Urinary bladder (tissue), 4 donors: ENCODE measurements around the gene BUB1. TPM values are rescaled to one million over a fixed set of nuclear protein-coding genes. Genes with fewer than 3 reads are reported as not detected.
"Not testable (repeated sequence)": the region's sequence is repeated elsewhere in the genome, so short reads cannot be mapped to it uniquely, and the experiment has no call there.

Experiments used
- DNase-seq: peaks from one replicate; pipeline ENCODE4 v3.0.0-alpha.2; 2015; ENCODE audit errors: extremely low spot score
- H3K27ac ChIP-seq: one replicate; pipeline ENCODE4 v1.5.1; 2013; ENCODE audit warnings: low read depth, mild to moderate bottlenecking, moderate library complexity
- H3K36me3 ChIP-seq: one replicate; pipeline ENCODE4 v1.6.1; 2013; ENCODE audit warnings: mild to moderate bottlenecking, moderate library complexity; ENCODE audit not compliant: insufficient read depth
- H3K4me1 ChIP-seq: one replicate; pipeline ENCODE4 v1.6.1; 2013; ENCODE audit warnings: mild to moderate bottlenecking, moderate library complexity; ENCODE audit not compliant: insufficient read depth
- H3K4me3 ChIP-seq: one replicate; pipeline ENCODE4 v1.5.1; 2013; ENCODE audit warnings: low read depth, low read length
- WGBS: extraction: QIAGEN DNeasy Blood & Tissue Kit; methylation state at CpG from one replicate; pipeline ENCODE4 v1.1.7; 2013; 5-methylcytosine and 5-hydroxymethylcytosine counted together
- polyA plus RNA-seq: library from polyadenylated mRNA; stranded (reverse); fragments of 200-250 nt; gene quantifications from one replicate; pipeline ENCODE4 v1.2.3, GENCODE V29; 2013
- total RNA-seq: library from RNA; depleted of rRNA; stranded (reverse); fragments of >200 nt; gene quantifications from one replicate; pipeline ENCODE4 v1.2.3, GENCODE V29; 2014
- donor health status: healthy with polysubstance abuse.
- donor health status: healthy.

BUB1 gene
- total and polyA plus RNA-seq, 2 donors = 0.56 to 32.4 TPM

DNA sequence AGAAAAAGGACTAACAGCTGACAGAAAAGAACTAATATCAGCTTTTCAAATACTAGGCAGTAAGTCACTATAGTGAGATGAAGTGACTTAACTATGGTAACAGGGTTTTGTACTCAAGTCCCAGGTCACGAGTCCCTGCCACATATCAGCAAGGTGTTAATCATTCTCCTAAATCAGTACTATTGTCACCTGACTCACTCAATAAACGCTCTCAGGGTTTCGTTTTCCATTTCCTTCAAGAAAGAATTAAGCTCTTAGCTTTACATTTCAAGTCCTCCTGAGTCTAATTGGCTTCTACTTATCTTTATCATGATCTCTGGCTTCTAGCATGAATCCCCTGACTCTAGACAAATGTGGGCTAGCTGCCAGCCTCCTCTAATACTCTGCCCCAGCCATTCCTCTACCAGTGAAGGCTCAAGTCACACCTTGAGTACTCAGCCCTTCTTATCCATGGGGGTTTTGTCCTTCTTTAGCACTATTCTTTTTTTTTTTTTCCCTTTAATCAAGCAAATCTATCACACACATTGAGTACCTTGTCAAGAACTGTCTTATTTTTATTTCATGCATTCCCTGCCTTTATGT, 20.0 kb downstream of the BUB1 start:
- no peak overlapping the region for H3K4me3 ChIP-seq
- no peaks in the 10 kb centered on the region for H3K4me1 ChIP-seq
- no peaks in the 10 kb centered on the region for H3K36me3 ChIP-seq
- DNase-seq = no peak
- H3K27ac ChIP-seq = no peak overlapping the region
- WGBS = 54% methylated on average over 3 of the region's 3 CpGs

DNA sequence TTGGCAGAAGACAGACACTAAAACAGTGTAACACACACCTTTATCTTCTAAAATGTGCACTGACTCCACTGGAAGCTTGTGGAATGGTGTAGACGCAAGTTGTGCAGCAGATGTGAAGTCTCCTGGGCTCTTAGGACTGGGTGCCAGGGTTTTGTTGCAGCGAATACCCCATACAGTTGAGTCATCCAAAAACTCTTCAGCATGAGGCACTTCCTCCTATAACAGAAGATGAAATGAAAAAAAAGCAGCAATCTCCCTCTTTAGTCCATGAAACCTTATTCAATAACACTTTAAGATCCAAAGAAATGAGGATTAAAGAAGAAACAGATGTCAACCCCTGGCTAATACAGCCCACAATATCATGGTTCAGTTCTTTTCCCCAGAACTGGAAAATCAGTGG, 22.2 kb downstream of the BUB1 start:
- no peaks in the 10 kb centered on the region for H3K36me3 ChIP-seq
- no peaks in the 10 kb centered on the region for H3K4me1 ChIP-seq
- H3K27ac ChIP-seq = no peak overlapping the region
- no peak overlapping the region for H3K4me3 ChIP-seq
- WGBS = 94% methylated on average over 2 of the region's 2 CpGs
- DNase-seq = no peak

DNA sequence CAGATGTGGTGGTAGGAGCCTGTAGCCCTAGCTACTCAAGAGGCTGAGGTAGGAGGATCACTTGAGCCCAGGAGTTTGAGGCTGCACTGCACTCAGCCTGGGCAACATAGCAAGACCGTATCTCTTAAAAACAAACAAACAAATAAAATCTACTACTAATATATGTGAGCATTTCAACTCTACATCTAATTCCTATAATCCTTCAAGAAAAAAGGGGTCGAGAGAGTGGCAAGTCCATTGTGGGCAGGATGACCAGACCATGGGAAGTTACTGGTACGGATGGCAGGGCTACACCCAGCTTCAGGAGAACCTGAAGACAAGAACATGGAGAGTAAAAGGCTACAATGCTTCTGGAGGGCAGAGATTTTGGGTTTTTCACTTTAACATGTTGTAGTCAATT, 24.0 kb downstream of the BUB1 start:
- DNase-seq = no peak
- 97% methylated on average over 3 of the region's 3 CpGs for WGBS
- no peaks in the 10 kb centered on the region for H3K36me3 ChIP-seq
- H3K27ac ChIP-seq = no peak overlapping the region
- no peak overlapping the region for H3K4me3 ChIP-seq
- no peaks in the 10 kb centered on the region for H3K4me1 ChIP-seq

DNA sequence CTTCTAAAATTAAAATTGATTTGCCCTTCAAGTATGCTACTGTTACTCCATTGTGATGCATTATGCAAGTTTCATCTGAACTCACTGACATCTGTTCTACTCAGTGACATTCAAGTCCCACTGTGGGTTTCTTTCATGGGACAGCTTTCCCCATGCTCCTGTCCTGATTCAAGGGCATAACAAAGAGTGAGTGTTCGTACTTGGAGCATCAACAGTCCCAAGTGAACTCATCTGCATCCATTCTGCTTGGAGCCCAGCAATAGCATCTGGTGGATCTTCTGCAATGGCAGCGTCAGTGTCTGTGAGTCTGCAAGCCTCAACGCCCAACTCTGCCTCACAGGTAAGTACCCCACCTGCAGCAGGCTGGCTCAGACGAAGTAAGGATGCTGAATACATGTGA, 27.5 kb downstream of the BUB1 start:
- 92% methylated on average over 4 of the region's 4 CpGs for WGBS
- H3K27ac ChIP-seq = no peak overlapping the region
- no peaks in the 10 kb centered on the region for H3K4me1 ChIP-seq
- DNase-seq = no peak
- H3K36me3 ChIP-seq = no peaks in the 10 kb centered on the region
- no peak overlapping the region for H3K4me3 ChIP-seq

DNA sequence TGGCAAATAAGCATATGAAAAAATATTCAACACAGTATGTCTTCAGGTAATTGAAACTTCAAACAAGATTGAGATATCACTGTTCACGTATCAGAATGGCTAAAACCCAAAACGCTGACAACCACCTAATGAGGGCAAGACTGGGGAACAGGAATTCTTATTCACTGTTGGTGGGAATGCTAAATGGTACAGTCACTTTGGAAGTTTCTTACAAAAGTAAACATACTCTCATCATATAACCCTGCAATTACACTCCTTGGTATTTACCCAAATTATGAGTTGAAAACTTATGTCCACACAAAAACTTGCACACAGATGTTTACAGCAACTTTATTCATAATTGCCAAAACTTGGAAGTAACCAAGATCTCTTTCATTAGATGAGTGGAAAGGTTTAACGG, 30.1 kb downstream of the BUB1 start:
- Histone ChIP-seq H3K4me1 (no peaks in the 10 kb centered on the region), H3K4me3 (no peak overlapping the region), H3K36me3 (no peaks in the 10 kb centered on the region), H3K27ac (no peak overlapping the region)
- no peak for DNase-seq
- 94% methylated on average over 3 of the region's 3 CpGs for WGBS

DNA sequence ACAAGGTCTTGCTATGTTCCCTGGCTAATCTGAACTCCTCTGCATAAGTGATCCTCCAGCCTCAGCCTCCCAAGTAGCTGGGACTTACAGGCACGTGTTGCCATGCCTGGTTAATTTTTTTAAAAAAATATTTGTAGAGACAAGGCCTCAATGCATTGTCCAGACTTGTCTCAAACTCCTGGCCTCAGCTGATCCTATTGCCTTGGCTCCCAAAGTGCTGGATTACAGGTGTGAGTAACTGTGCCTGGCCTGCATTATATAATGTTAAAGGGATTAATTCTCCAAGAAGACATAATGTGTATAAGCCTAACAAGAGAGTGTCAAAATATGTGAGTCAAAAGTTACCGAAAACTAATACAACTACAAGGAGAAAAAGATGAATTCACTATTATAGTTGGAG, 32.2 kb downstream of the BUB1 start:
- 95% methylated on average over 2 of the region's 2 CpGs for WGBS
- H3K4me3 ChIP-seq = no peak overlapping the region
- DNase-seq = no peak
- H3K4me1 ChIP-seq = no peaks in the 10 kb centered on the region
- H3K27ac ChIP-seq = no peak overlapping the region
- no peaks in the 10 kb centered on the region for H3K36me3 ChIP-seq

DNA sequence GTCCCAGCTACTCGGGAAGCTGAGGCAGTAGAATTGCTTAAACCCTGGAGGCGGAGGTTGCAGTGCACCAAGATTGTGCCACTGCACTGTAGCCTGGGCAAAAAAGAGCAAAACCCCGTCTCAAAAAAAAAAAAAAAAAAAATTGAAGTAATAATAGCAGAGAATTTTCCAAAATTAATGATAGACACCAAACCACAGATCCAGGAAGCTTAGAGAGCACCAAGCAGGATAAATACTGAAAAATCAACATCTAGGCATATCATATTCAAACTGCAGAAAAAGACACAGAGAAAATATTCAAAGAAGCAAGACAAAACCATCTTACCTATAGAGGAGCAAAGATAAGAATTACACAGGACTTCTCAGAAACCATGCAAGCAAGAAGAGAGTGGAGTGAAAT, 33.5 kb downstream of the BUB1 start:
- H3K4me3 ChIP-seq = no peak overlapping the region
- DNase-seq = no peak
- 97% methylated on average over 3 of the region's 3 CpGs for WGBS
- H3K27ac ChIP-seq = no peak overlapping the region
- H3K4me1 ChIP-seq = no peaks in the 10 kb centered on the region
- no peaks in the 10 kb centered on the region for H3K36me3 ChIP-seq

DNA sequence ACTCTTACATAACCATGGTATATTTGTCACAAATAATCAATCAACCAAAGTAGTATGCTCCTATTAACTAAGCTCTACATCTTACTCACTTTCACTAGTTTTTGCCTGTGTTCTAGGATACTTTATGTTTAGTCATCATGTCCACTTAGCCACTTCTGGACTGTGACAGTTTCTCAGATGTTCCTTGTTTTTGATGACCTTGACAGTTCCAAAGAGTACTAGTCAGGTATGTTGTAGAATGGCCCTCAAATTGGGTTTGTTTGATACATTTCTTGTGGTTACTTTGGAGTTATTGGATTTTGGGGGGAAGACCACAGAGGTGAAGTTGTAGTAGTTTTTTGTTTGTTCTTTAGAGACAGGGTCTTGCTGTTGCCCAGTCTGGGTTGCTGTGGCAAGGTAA, 35.5 kb downstream of the BUB1 start:
- no peak for DNase-seq
- Histone ChIP-seq H3K4me3 (no peak overlapping the region), H3K36me3 (no peaks in the 10 kb centered on the region), H3K27ac (no peak overlapping the region), H3K4me1 (no peaks in the 10 kb centered on the region)

DNA sequence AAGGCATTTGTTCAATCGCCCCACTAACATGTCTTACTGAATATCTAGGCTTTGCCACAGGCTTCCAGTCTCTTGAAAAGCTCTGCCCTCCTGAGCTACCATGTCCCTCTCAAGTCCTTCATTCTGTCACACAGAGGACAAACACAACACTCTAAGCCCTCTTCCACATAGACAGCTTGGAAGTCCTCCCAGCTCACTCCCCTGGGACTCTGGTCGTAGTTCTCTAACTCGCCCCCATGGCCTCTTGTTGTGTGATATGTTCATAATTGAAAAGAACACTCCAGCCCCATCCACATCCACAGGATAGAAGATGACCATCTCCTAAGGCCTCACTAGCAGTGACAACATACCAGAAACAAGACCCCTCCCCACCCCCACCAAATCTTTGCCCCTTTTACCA, 37.9 kb downstream of the BUB1 start:
- H3K4me1 ChIP-seq = no peaks in the 10 kb centered on the region
- no peak for DNase-seq
- H3K36me3 ChIP-seq = no peaks in the 10 kb centered on the region
- WGBS = 91% methylated on average over 3 of the region's 3 CpGs
- no peak overlapping the region for H3K4me3 ChIP-seq
- no peak overlapping the region for H3K27ac ChIP-seq

DNA sequence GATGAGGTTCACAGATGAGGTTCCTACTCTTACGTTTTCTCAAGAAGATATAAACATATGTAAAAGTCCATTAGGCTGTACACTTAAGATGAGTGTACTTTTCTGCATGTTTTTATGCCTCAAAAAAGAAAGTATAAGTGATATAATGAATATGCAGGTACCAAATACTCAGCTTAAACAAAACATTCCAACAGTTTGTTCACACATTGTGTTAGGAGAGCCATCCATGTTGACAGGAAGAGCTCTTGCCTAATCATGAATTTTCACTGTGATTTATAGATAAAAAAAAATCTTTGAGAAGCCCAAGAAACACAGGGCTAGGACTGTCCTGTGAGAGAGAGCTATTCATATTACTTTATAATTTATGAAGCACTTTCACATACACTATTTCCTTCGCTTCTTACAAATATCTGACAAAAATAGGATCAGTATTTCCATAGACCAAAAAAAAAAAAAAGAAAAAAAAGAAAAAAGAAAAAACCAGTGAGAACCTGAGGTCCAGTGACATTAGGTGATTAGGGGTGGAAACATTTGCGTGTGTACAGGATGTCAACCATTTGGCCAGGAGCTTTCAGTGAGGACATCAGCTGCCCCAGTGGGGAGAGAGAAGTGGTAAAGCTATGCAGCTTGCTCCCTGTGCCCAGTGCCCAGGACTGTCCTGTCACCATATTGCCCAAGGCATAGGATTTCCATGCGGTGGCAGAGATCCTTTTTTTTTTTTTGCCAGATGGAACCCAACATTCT, 38.7 kb downstream of the BUB1 start:
- H3K4me1 ChIP-seq = no peaks in the 10 kb centered on the region
- 93% methylated on average over 4 of the region's 4 CpGs for WGBS
- H3K36me3 ChIP-seq = no peaks in the 10 kb centered on the region
- DNase-seq = no peak
- no peak overlapping the region for H3K4me3 ChIP-seq
- no peak overlapping the region for H3K27ac ChIP-seq

DNA sequence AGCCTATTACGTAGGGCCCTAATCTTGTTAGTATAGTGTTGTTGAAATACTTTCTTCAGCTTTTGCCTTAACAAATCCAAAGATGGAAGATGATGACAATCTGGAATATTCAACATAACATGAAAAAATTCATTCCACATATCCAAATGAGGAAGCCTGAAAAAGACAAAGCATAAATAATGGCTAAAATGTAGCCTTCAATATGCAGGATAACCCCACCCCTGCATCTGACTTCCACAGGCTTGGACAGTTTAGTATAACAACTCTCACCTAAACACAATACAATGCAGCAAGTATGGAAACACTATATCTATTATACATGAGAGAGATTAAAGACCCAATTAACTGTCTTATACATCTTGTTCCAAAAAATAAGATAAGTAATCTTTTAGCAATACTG, 39.9 kb downstream of the BUB1 start:
- 86% methylated on average over 1 of the region's 1 CpG for WGBS
- no peaks in the 10 kb centered on the region for H3K4me1 ChIP-seq
- no peak for DNase-seq

DNA sequence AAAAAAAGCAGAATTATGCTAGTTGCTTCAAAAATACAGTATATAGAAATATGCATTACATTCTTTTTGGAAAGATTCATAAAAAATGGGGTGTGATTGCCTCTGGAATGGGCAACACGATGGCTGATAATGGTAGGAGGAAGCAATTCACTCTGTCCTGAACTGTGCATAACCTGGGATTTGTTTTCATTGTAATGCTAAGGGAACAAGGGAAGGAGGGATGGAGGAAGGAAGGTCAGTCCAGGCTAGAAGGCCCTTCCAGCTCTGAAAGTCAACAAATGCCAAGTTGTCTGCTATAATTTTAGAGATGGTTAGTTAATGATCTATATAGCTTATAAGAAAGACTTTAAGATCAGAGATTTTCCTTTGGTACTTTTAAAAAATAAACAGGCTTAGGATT, 40.8 kb downstream of the BUB1 start:
- Histone ChIP-seq H3K27ac (no peak overlapping the region), H3K4me3 (no peak overlapping the region), H3K36me3 (no peaks in the 10 kb centered on the region), H3K4me1 (no peaks in the 10 kb centered on the region)
- 71% methylated on average over 1 of the region's 1 CpG for WGBS
- no peak for DNase-seq

More for the DNA sequence above, 39.9 kb downstream of the BUB1 start:
- H3K27ac ChIP-seq = no peak overlapping the region
- H3K36me3 ChIP-seq = no peaks in the 10 kb centered on the region
- no peak overlapping the region for H3K4me3 ChIP-seq

DNA sequence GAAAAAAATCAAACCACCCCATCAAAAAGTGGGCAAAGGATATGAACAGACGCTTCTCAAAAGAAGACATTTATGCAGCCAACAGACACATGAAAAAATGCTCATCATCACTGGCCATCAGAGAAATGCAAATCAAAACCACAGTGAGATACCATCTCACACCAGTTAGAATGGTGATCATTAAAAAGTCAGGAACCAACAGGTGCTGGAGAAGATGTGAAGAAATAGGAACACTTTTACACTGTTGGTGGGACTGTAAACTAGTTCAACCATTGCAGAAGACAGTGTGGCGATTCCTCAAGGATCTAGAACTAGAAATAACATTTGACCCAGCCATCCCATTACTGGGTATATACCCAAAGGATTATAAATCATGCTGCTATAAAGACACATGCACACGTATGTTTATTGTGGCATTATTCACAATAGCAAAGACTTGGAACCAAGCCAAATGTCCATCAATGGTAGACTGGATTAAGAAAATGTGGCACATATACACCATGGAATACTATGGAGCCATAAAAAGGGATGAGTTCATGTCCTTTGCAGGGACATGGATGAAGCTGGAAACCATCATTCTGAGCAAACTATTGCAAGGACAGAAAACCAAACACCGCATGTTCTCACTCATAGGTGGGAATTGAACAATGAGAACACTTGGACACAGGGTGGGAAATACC, 41.8 kb downstream of the BUB1 start:
- H3K4me1 ChIP-seq, H3K4me3 ChIP-seq, H3K27ac ChIP-seq, DNase-seq, H3K36me3 ChIP-seq: not testable (repeated sequence)
- 93% methylated on average over 3 of the region's 4 CpGs for WGBS

DNA sequence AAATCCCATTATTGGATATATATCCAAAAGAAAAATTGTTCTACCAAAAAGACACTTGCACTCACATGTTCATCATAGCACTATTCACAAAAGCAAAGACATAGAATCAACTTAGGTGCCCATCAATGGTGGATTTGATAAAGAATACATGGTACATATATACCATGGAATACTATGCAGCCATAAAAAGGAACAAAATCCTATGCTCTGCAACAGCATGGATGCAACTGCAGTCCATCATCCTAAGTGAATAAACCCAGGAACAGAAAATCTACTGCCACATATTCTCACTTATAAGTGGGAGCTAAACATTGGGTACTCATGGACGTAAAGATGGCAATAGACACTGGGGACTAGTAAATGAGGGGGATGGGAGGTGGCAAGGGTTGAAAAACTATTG, 50.5 kb downstream of the BUB1 start:
- not testable (repeated sequence) for H3K4me3 ChIP-seq, H3K4me1 ChIP-seq, H3K36me3 ChIP-seq, H3K27ac ChIP-seq, DNase-seq
- WGBS = 96% methylated on average over 1 of the region's 1 CpG
